Stomach (tissue), 9 donors: Measurements from ENCODE around the gene PRR22. TPM values are rescaled to one million over a fixed set of nuclear protein-coding genes. Genes with fewer than 3 reads are reported as not detected.

Source experiments
- DNase-seq, 2 donors: peaks; one replicate each; pipeline versions ENCODE4 v3.0.0 to v3.0.0-alpha.2; 2013 to 2019
- H3K27ac ChIP-seq, 5 donors: fragments of 200-600 bp in 4 of 5; sonication (generic) in 4 of 5; one replicate each; pipeline ENCODE4 v1.5.1; 2013 to 2019; ENCODE audit warnings: mild to moderate bottlenecking in 1 of 5, moderate library complexity in 1 of 5
- H3K27me3 ChIP-seq, 3 donors: fragments of 200-600 bp; sonication (generic); one replicate each; pipeline ENCODE4 v1.5.1; 2017 to 2019; ENCODE audit warnings: mixed run types in 1 of 3
- H3K36me3 ChIP-seq, 4 donors: fragments of 200-600 bp; sonication (generic); 1 replicate in 3 of 4; 2 replicates in 1 of 4; pipeline ENCODE4 v1.5.1; 2016 to 2019
- H3K4me1 ChIP-seq, 4 donors: fragments of 200-600 bp; sonication (generic); one replicate each; pipeline ENCODE4 v1.5.1; 2016 to 2019
- H3K4me3 ChIP-seq, 4 donors: fragments of 200-600 bp; sonication (generic) in 3 of 4; one replicate each; pipeline ENCODE4 v1.5.1; 2016 to 2019; ENCODE audit warnings: mild to moderate bottlenecking in 1 of 4
- H3K9me3 ChIP-seq, 4 donors: fragments of 200-600 bp; sonication (generic); one replicate each; pipeline ENCODE4 v1.5.1; 2016 to 2019
- EP300 ChIP-seq: sonication (generic); formaldehyde crosslinking; IDR thresholded peaks from one replicate; pipeline ENCODE4 v1.6.1; 2017; ENCODE audit warnings: antibody characterized with exemption
- POLR2A ChIP-seq, 4 donors: fragments of 450-650 bp; IDR thresholded peaks; one replicate each; pipeline ENCODE4 v1.6.1; 2016; ENCODE audit warnings: antibody characterized with exemption in 4 of 4, control low read depth in 2 of 4, mild to moderate bottlenecking in 1 of 4, moderate library complexity in 1 of 4
- POLR2AphosphoS5 ChIP-seq, 3 donors: sonication (generic); formaldehyde crosslinking; IDR thresholded peaks; one replicate each; pipeline ENCODE4 v1.6.1; 2016; ENCODE audit warnings: antibody characterized with exemption in 3 of 3
- WGBS, 5 donors: extraction: QIAGEN DNeasy Blood & Tissue Kit in 3 of 5; methylation state at CpG; one replicate each; pipeline versions ENCODE4 v1.1.5 to v1.1.7; 2013 to 2018; 5-methylcytosine and 5-hydroxymethylcytosine counted together
- intact Hi-C: fragments of 100-400 bp; cut with DNase I; formaldehyde crosslinking; loops from one replicate; pipeline ENCODE4 v1.15.1; 2023; ENCODE audit warnings: low total_unique reads
- polyA plus RNA-seq, 3 donors: library from polyadenylated mRNA; stranded (reverse); fragments of 200-250 nt; gene quantifications; one replicate each; pipeline ENCODE4 v1.2.3, GENCODE V29; 2013
- total RNA-seq, 5 donors: library from RNA; depleted of rRNA; stranded (reverse); fragments of >200 nt; gene quantifications; one replicate each; pipeline versions ENCODE4 v1.1.0 to v1.2.3, GENCODE V29; 2014 to 2016
- TF ChIP-seq, protein P1 (sequence below), 7 experiments: fragments of 450-650 bp in 4 of 7; fragments of 200-600 bp in 3 of 7; sonication (generic) in 3 of 7; IDR thresholded peaks; one replicate each; pipeline ENCODE4 v1.5.1; 2016 to 2019; ENCODE audit warnings: antibody characterized with exemption in 7 of 7, control low read depth in 2 of 7, mild to moderate bottlenecking in 1 of 7
- donor health status: healthy with polysubstance abuse.
- donor health status: Bipolar disorder and iron deficiency.
- donor health status: healthy.

Gene PRR22
- total and polyA plus RNA-seq, 8 donors = 0.73 to 12.1 (median 6.4) TPM; not detected in 1

DNA sequence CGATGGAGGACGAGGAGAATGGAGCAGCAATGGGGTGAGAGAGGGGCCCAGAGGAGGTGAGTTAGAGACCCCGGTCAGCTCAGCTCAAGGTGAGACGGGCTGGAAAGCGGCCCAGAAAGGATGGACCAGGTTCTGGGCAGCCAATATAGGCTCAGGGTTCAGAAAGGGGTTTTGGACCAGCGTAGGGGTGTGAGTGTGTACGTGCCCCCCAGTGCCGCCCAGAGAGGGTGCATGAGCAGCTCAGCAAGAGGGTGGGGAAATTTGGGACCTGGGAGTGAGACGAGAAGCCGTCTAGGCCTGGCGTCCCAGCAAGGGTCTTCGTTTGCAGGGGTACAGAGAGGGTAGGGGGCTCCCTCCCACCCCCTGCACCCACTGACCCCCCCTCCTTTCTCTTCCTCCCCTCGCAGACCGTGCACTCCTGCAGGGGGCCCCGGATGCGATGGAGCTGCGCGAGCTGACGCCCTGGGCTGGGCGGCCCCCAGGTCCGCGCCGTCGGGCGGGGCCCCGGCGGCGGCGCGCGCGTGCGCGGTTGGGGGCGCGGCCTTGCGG, 42.9 kb upstream of the PRR22 start:
- WGBS, 5 donors = 14 to 46% (median 24%) methylated on average over 12 to 37 of the region's 37 CpGs
- H3K4me1 ChIP-seq = peaks cover 26 to 46% (median 33%) of the 10 kb centered on the region in 4 donors
- H3K27me3 ChIP-seq = peaks cover 0 to 18% (median 0%) of the 10 kb centered on the region in 3 donors
- no peak for DNase-seq
- H3K27ac ChIP-seq = peak overlapping the region; percentile 64 to 90 (median 85)
- no peaks in the 10 kb centered on the region for H3K9me3 ChIP-seq
- TF ChIP-seq EP300 (no peak), POLR2A (IDR thresholded peaks at IDR 0.05) (no peak), POLR2AphosphoS5 (IDR thresholded peaks at IDR 0.05) (no peak)
- TF ChIP-seq, protein P1, sequence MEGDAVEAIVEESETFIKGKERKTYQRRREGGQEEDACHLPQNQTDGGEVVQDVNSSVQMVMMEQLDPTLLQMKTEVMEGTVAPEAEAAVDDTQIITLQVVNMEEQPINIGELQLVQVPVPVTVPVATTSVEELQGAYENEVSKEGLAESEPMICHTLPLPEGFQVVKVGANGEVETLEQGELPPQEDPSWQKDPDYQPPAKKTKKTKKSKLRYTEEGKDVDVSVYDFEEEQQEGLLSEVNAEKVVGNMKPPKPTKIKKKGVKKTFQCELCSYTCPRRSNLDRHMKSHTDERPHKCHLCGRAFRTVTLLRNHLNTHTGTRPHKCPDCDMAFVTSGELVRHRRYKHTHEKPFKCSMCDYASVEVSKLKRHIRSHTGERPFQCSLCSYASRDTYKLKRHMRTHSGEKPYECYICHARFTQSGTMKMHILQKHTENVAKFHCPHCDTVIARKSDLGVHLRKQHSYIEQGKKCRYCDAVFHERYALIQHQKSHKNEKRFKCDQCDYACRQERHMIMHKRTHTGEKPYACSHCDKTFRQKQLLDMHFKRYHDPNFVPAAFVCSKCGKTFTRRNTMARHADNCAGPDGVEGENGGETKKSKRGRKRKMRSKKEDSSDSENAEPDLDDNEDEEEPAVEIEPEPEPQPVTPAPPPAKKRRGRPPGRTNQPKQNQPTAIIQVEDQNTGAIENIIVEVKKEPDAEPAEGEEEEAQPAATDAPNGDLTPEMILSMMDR (IDR thresholded peaks at IDR 0.05) = no peak
- H3K36me3 ChIP-seq = no peaks in the 10 kb centered on the region
- H3K4me3 ChIP-seq = peak overlapping the region; percentile 45 to 56 (median 46)
- intact Hi-C loops = no loop called here

DNA sequence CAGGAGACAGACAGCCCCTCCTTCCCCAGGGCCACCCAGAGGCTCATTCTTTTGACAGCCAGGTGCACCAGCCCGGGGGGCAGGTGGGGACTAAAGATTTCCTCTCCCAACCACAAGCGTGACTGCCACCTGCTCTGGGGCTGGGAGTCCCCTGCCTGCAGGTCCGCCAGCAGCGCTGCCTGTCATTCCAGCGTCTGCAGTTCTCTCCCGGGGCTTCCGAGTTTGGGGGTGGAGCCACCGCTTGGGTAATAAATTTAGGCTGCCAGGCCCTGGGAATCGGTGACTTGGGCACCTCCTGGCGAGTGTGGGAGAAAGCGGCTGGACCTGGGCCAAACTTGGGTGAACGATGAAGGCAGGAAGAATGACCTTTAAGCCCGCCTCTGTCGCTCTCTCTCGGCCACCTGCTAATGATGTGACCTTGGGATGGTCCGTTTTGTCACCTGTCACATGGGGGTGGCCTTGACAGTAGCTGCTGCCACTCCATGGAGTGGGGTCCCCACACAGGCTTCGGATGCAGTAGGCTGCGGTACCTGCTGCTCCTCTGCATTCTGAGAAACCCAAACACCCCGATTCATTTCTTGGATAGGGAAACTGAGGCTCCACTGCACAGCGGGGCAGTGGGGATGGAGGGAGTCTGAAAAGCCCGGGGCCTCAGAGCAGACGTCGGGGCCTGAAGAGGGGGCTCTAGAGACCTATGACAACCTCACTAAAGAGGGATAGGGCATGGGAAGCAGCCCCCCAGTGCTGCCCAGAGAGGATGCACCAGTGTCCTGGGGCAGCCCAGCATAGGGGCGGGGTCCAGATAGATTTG, 42.2 kb upstream of the PRR22 start:
- peak overlapping the region; percentile 54 to 90 (median 85) for H3K27ac ChIP-seq
- peaks cover 0 to 18% (median 0%) of the 10 kb centered on the region in 3 donors for H3K27me3 ChIP-seq
- no peaks in the 10 kb centered on the region for H3K9me3 ChIP-seq
- H3K36me3 ChIP-seq = no peaks in the 10 kb centered on the region
- 17 to 20% (median 18%) methylated on average over 20 to 24 of the region's 24 CpGs for WGBS, 5 donors
- peak overlapping the region in 3 of 4 donors; percentile 45 to 56 (median 46) for H3K4me3 ChIP-seq
- TF ChIP-seq POLR2AphosphoS5 (IDR thresholded peaks at IDR 0.05) = no peak
- TF ChIP-seq, protein P1 (IDR thresholded peaks at IDR 0.05) = peak in 1 of 7 experiments; percentile 15
- intact Hi-C loops = no loop called here
- H3K4me1 ChIP-seq = peaks cover 33 to 53% (median 40%) of the 10 kb centered on the region in 4 donors
- DNase-seq = peak; percentile 78 to 90

DNA sequence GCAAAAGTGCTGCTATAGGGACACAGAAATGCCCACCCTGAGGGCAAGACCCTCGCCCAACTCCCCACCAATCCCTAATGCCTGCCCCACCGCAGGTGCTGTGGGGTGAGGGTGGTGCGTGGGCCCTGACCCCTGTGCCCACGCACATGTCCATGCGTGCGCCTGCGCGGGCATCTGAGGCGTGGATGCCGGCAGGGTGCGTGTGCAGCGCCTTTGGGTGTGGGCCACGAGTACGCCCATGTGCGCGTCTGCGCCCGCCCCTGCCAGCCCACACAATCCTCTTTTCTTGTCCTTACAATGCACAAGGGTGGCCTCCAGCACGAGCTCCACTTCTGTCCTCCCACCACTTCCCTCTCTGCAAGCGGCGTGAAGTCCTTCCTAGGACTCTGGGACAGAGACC, 40.6 kb upstream of the PRR22 start:
- H3K27ac ChIP-seq = no peak overlapping the region
- peaks cover 0 to 18% (median 0%) of the 10 kb centered on the region in 3 donors for H3K27me3 ChIP-seq
- TF ChIP-seq EP300 (no peak), POLR2A (IDR thresholded peaks at IDR 0.05) (no peak), POLR2AphosphoS5 (IDR thresholded peaks at IDR 0.05) (no peak)
- TF ChIP-seq, protein P1 (IDR thresholded peaks at IDR 0.05) = no peak
- no peaks in the 10 kb centered on the region for H3K9me3 ChIP-seq
- 88 to 93% (median 91%) methylated on average over 18 to 21 of the region's 21 CpGs for WGBS, 5 donors
- intact Hi-C loops = no loop called here
- H3K4me3 ChIP-seq = no peak overlapping the region
- H3K36me3 ChIP-seq = no peaks in the 10 kb centered on the region
- peaks cover 33 to 55% (median 41%) of the 10 kb centered on the region in 4 donors for H3K4me1 ChIP-seq
- peak in 1 of 2 donors; percentile 10 for DNase-seq

DNA sequence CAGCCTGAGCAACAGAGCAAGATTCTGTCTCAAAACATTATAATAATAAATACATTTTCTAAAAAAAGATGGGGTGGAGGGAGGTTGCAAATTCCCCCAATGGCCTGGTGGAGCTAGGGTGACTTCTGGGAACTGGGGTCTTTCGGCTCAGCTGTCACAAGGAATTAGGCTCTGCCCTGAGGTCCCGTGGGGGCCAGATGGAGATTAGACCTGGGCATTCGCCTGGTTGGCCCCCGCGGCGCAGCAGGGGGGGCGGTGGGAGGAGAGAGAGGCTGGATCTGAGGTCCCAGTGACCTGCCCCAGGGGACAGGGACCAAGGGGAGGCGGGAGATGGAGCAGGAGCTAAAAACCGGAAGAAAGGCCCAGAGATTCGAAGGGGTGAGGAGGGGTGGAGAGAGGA, 40.2 kb upstream of the PRR22 start:
- WGBS, 5 donors = 84 to 88% (median 88%) methylated on average over 10 of the region's 10 CpGs
- no peaks in the 10 kb centered on the region for H3K36me3 ChIP-seq
- peaks cover 0 to 15% (median 0%) of the 10 kb centered on the region in 3 donors for H3K27me3 ChIP-seq
- H3K4me1 ChIP-seq = peaks cover 33 to 53% (median 41%) of the 10 kb centered on the region in 4 donors
- peak in 1 of 2 donors; percentile 3 for DNase-seq
- intact Hi-C loops = no loop called here
- TF ChIP-seq POLR2AphosphoS5 (IDR thresholded peaks at IDR 0.05) (no peak), EP300 (no peak), POLR2A (IDR thresholded peaks at IDR 0.05) (no peak)
- TF ChIP-seq, protein P1 (IDR thresholded peaks at IDR 0.05) = no peak
- H3K27ac ChIP-seq = no peak overlapping the region
- H3K4me3 ChIP-seq = no peak overlapping the region
- no peaks in the 10 kb centered on the region for H3K9me3 ChIP-seq
